H1 (cell line): Measurements from ENCODE around the gene ZNF254. TPM values are rescaled to one million over a fixed set of nuclear protein-coding genes. Genes with fewer than 3 reads are reported as not detected.

ENCODE experiments used
- CTCF ChIA-PET: fragments of 300-600 bp; sonication (Branson Sonifier 250); formaldehyde crosslinking; loops from one replicate; lab custom pipeline; 2021; ENCODE audit not compliant: partially characterized antibody; lab: Charles Lee
- POLR2A ChIA-PET: fragments of 300-600 bp; sonication (Branson Sonifier 250); formaldehyde crosslinking; loops from one replicate; lab custom pipeline; 2021; ENCODE audit warnings: inconsistent platforms; ENCODE audit not compliant: partially characterized antibody; lab: Charles Lee
- DNase-seq, 2 experiments: peaks; one replicate each; pipeline versions ENCODE4 v3.0.0 to v3.0.0-alpha.2; 2010 to 2022; ENCODE audit warnings: low spot score in 2 of 2, low read depth in 1 of 2, mixed read lengths in 1 of 2
- FAIRE-seq: peaks from 2 replicates; lab custom pipeline; 2011; peaks lifted over from hg19 to GRCh38; lab: Jason Lieb, UNC
- H2AFZ ChIP-seq: 2 replicates; pipeline ENCODE4 v1.8.1; 2012; ENCODE audit warnings: low read length, inconsistent platforms
- H2AK5ac ChIP-seq: 2 replicates; pipeline ENCODE4 v1.6.1; 2013; ENCODE audit warnings: low read depth, low read length
- H2BK120ac ChIP-seq: replicated peaks from 2 replicates; pipeline ENCODE3; 2013; ENCODE audit warnings: low read depth, low read length, inconsistent platforms
- H2BK12ac ChIP-seq: 2 replicates; pipeline ENCODE4 v1.6.1; 2013; ENCODE audit warnings: low read depth, low read length
- H2BK15ac ChIP-seq: 2 replicates; pipeline ENCODE4 v1.6.1; 2013; ENCODE audit warnings: low read length
- H2BK20ac ChIP-seq: 2 replicates; pipeline ENCODE4 v1.6.1; 2013; ENCODE audit warnings: low read length
- H2BK5ac ChIP-seq: 2 replicates; pipeline ENCODE4 v1.6.1; 2013; ENCODE audit warnings: low read depth, low read length
- H3K14ac ChIP-seq: 2 replicates; pipeline ENCODE4 v1.6.1; 2013; ENCODE audit warnings: inconsistent platforms; ENCODE audit not compliant: insufficient read length
- H3K18ac ChIP-seq: 2 replicates; pipeline ENCODE4 v1.6.1; 2013; ENCODE audit warnings: low read length; ENCODE audit errors: extremely low read depth
- H3K23ac ChIP-seq: 2 replicates; pipeline ENCODE4 v1.6.1; 2013; ENCODE audit warnings: inconsistent platforms; ENCODE audit not compliant: insufficient read length
- H3K23me2 ChIP-seq: 2 replicates; pipeline ENCODE4 v1.6.1; 2013; ENCODE audit warnings: low read depth, low read length
- H3K27ac ChIP-seq: 2 replicates; pipeline ENCODE4 v1.6.1; 2011; ENCODE audit warnings: low read depth, low read length, inconsistent platforms
- H3K27me3 ChIP-seq, 4 experiments: replicated peaks in 1 of 4; 1 replicate in 1 of 4; 2 replicates in 3 of 4; pipeline versions ENCODE4 v1.6.1 to v1.8.1; 2011 to 2013; ENCODE audit warnings: low read length in 3 of 4, mild to moderate bottlenecking in 3 of 4, inconsistent platforms in 2 of 4, mixed read lengths in 2 of 4, moderate library complexity in 1 of 4; ENCODE audit not compliant: control insufficient read depth in 3 of 4, insufficient read depth in 3 of 4; ENCODE audit errors: extremely low read depth in 1 of 4
- H3K36me3 ChIP-seq, 4 experiments: 2 replicates each; pipeline versions ENCODE4 v1.6.1 to v1.8.1; 2011 to 2013; ENCODE audit warnings: mild to moderate bottlenecking in 4 of 4, low read length in 3 of 4, moderate library complexity in 2 of 4, control low read depth in 1 of 4, inconsistent platforms in 1 of 4; ENCODE audit not compliant: insufficient read depth in 4 of 4, control insufficient read depth in 2 of 4
- H3K4ac ChIP-seq: replicated peaks from 2 replicates; pipeline ENCODE3; 2013; ENCODE audit warnings: low read length, low read depth, mixed read lengths, inconsistent platforms; ENCODE audit not compliant: insufficient read length
- H3K4me1 ChIP-seq, 4 experiments: replicated peaks in 1 of 4; 1 replicate in 1 of 4; 2 replicates in 3 of 4; pipeline versions ENCODE4 v1.6.1 to v1.8.1; 2011 to 2013; ENCODE audit warnings: low read length in 3 of 4, inconsistent platforms in 2 of 4, mixed read lengths in 1 of 4; ENCODE audit not compliant: insufficient read depth in 4 of 4, control insufficient read depth in 3 of 4
- H3K4me2 ChIP-seq, 2 experiments: 2 replicates each; pipeline versions ENCODE4 v1.6.1 to v1.8.1; 2011 to 2013; ENCODE audit warnings: low read depth in 2 of 2, low read length in 2 of 2, control low read depth in 1 of 2, inconsistent platforms in 1 of 2, mild to moderate bottlenecking in 1 of 2; ENCODE audit not compliant: insufficient read depth in 1 of 2
- H3K4me3 ChIP-seq, 4 experiments: fragments of 200-600, 300-600 bp in 1 of 4; sonication (generic), shearing (Covaris generic), sonication (Bioruptor Twin) in 1 of 4; 2 replicates each; pipeline versions ENCODE4 v1.5.1 to v1.8.1; 2011 to 2016; ENCODE audit warnings: low read length in 4 of 4, low read depth in 3 of 4, control low read depth in 2 of 4, inconsistent platforms in 2 of 4, mild to moderate bottlenecking in 2 of 4, mixed read lengths in 1 of 4, moderate library complexity in 1 of 4; ENCODE audit not compliant: insufficient read depth in 2 of 4; ENCODE audit errors: extremely low read depth in 1 of 4
- H3K56ac ChIP-seq: replicated peaks from 2 replicates; pipeline ENCODE3; 2013; ENCODE audit warnings: low read depth, mild to moderate bottlenecking, mixed read lengths, low read length, inconsistent platforms; ENCODE audit not compliant: insufficient read length
- H3K79me1 ChIP-seq: 2 replicates; pipeline ENCODE4 v1.6.1; 2013; ENCODE audit warnings: low read depth, low read length, control low read depth
- H3K79me2 ChIP-seq, 2 experiments: 2 replicates each; pipeline versions ENCODE4 v1.6.1 to v1.8.1; 2012 to 2013; ENCODE audit warnings: low read length in 2 of 2, mild to moderate bottlenecking in 2 of 2, inconsistent platforms in 1 of 2; ENCODE audit not compliant: insufficient read depth in 2 of 2, control insufficient read depth in 1 of 2
- H3K9ac ChIP-seq, 4 experiments: replicated peaks in 1 of 4; 1 replicate in 1 of 4; 2 replicates in 3 of 4; pipeline versions ENCODE4 v1.6.1 to v1.8.1; 2011 to 2013; ENCODE audit warnings: low read depth in 3 of 4, low read length in 3 of 4, control low read depth in 2 of 4, mild to moderate bottlenecking in 2 of 4, moderate library complexity in 2 of 4, inconsistent platforms in 1 of 4; ENCODE audit errors: extremely low read depth in 1 of 4
- H3K9me3 ChIP-seq, 2 experiments: 2 replicates each; pipeline versions ENCODE4 v1.6.1 to v1.8.1; 2012 to 2013; ENCODE audit warnings: mild to moderate bottlenecking in 2 of 2, moderate library complexity in 2 of 2, control low read depth in 1 of 2, inconsistent platforms in 1 of 2, low read depth in 1 of 2, low read length in 1 of 2, mixed read lengths in 1 of 2; ENCODE audit not compliant: insufficient read depth in 2 of 2
- H4K20me1 ChIP-seq, 2 experiments: replicated peaks in 1 of 2; 2 replicates each; pipeline versions ENCODE3 to v1.8.1; 2011 to 2013; ENCODE audit warnings: inconsistent platforms in 2 of 2, low read length in 2 of 2, mild to moderate bottlenecking in 1 of 2; ENCODE audit not compliant: insufficient read depth in 2 of 2, control insufficient read depth in 1 of 2
- H4K5ac ChIP-seq: 2 replicates; pipeline ENCODE4 v1.6.1; 2013; ENCODE audit warnings: low read length, low read depth, mixed read lengths, inconsistent platforms; ENCODE audit not compliant: insufficient read length
- H4K8ac ChIP-seq: 2 replicates; pipeline ENCODE4 v1.8.0; 2013; ENCODE audit warnings: mild to moderate bottlenecking, moderate library complexity, low read length, inconsistent platforms; ENCODE audit not compliant: insufficient read depth; ENCODE audit errors: extremely low read depth
- H4K91ac ChIP-seq: replicated peaks from 2 replicates; pipeline ENCODE3; 2013; ENCODE audit warnings: low read length, mixed read lengths, inconsistent platforms; ENCODE audit not compliant: insufficient read length
- BRCA1 ChIP-seq: IDR thresholded peaks from 2 replicates; pipeline ENCODE4 v1.6.1; 2012; ENCODE audit warnings: low read depth, low read length, improper control_type of control experiment
- CHD2 ChIP-seq: IDR thresholded peaks from 2 replicates; pipeline ENCODE4 v1.6.1; 2012; ENCODE audit warnings: low read length, improper control_type of control experiment
- HDAC6 ChIP-seq: IDR thresholded peaks from one replicate; pipeline ENCODE4 v1.7.1; 2012; ENCODE audit warnings: low read depth, mild to moderate bottlenecking, inconsistent platforms, low read length, moderate library complexity
- TCF12 ChIP-seq: IDR thresholded peaks from 2 replicates; pipeline ENCODE4 v1.6.1; 2011; ENCODE audit warnings: low read depth, mild to moderate bottlenecking, low read length
- WGBS, 2 experiments: shearing (Covaris generic) in 1 of 2; methylation state at CpG; one replicate each; pipeline versions ENCODE4 v1.1.6 to v1.1.7; 2013 to 2015; ENCODE audit warnings: low lambda C conversion rate in 2 of 2, mixed read lengths in 2 of 2, inconsistent platforms in 1 of 2, low coverage in 1 of 2, missing lambda C conversion rate in 1 of 2; ENCODE audit not compliant: insufficient replicate concordance in 2 of 2, insufficient coverage in 1 of 2, insufficient read length in 1 of 2; ENCODE audit errors: extremely low coverage in 1 of 2, missing lambda C conversion rate in 1 of 2; 5-methylcytosine and 5-hydroxymethylcytosine counted together
- polyA plus RNA-seq, 7 experiments: library from polyadenylated mRNA; depleted of rRNA in 3 of 7; stranded (reverse) in 5 of 7; unstranded in 2 of 7; fragments of >200 nt in 5 of 7; fragments of 200-250 nt in 2 of 7; gene quantifications; 1 replicate in 5 of 7; 2 replicates in 1 of 7; 4 replicates in 1 of 7; pipeline versions ENCODE4 v1.2.1 to v1.2.3, GENCODE V29; 2011 to 2013; ENCODE audit warnings: missing spikeins in 2 of 7, mixed read lengths in 2 of 7
- total RNA-seq: library from RNA; stranded (reverse); fragmentation: NEBNext Ultra II Directional; extraction: Animal tissue kit (Norgen Biotek cat#: 25700); gene quantifications from 2 replicates; pipeline ENCODE4 v1.2.1, GENCODE V29; 2021

Gene ZNF254
- total and polyA plus RNA-seq, 2 of the 8 experiments (the other 6 are each of a cell fraction or from before 2014, with no cell fraction given): 4.4 to 22.0 TPM

GRCh38 chr19:24173882-24174281, 86.9 kb downstream of the ZNF254 start:
- no peaks in the 10 kb centered on the region for H3K27me3 ChIP-seq
- H4K20me1 ChIP-seq: no peaks in the 10 kb centered on the region
- H2BK120ac ChIP-seq: no peak overlapping the region
- no peaks in the 10 kb centered on the region for H3K36me3 ChIP-seq
- POLR2A ChIA-PET: no interaction called here
- H2AFZ ChIP-seq: no peak overlapping the region
- TF ChIP-seq BRCA1: no peak
- TF ChIP-seq TCF12: no peak
- no peak for TF ChIP-seq CHD2
- no peak for TF ChIP-seq HDAC6
- TF ChIP-seq, all 59 proteins: peak for 0
- no peaks in the 10 kb centered on the region for H3K23me2 ChIP-seq
- CTCF ChIA-PET: interaction anchor here (0.9 kb wide), 1 partner anchor 8 kb away, joined by 3 read pairs; no protein-coding TSS in a partner anchor
- no peak overlapping the region for H3K56ac ChIP-seq
- 92% methylated on average over 2 of the region's 2 CpGs; no CpG with 5 or more reads in 1 of the 2 experiments for WGBS, 2 experiments
- no peak overlapping the region for H3K23ac ChIP-seq
- H3K9me3 ChIP-seq: peaks cover 49 to 72% of the 10 kb centered on the region in 2 experiments
- no peak overlapping the region for H2BK15ac ChIP-seq
- H2BK5ac ChIP-seq: no peak overlapping the region
- no peak overlapping the region for H3K4ac ChIP-seq
- H3K9ac ChIP-seq: no peak overlapping the region
- H4K5ac ChIP-seq: no peak overlapping the region
- no peak overlapping the region for H2BK12ac ChIP-seq
- no peak overlapping the region for H3K18ac ChIP-seq
- no peak overlapping the region for H3K4me3 ChIP-seq
- DNase-seq (no peak), FAIRE-seq (no peak)
- no peaks in the 10 kb centered on the region for H3K79me2 ChIP-seq
- H3K27ac ChIP-seq: no peak overlapping the region
- H3K4me2 ChIP-seq: no peak overlapping the region
- no peaks in the 10 kb centered on the region for H3K4me1 ChIP-seq
- H2AK5ac ChIP-seq: no peak overlapping the region
- no peak overlapping the region for H4K8ac ChIP-seq
- no peak overlapping the region for H3K14ac ChIP-seq
- no peaks in the 10 kb centered on the region for H3K79me1 ChIP-seq
- no peak overlapping the region for H4K91ac ChIP-seq
- no peak overlapping the region for H2BK20ac ChIP-seq
